Putamen (tissue), 1 donor: ENCODE results near the gene BAK1.

Experiments
- DNase-seq: peaks from one replicate; pipeline ENCODE4 v3.0.0-alpha.2; 2016; ENCODE audit warnings: low spot score

BAK1 gene

DNA sequence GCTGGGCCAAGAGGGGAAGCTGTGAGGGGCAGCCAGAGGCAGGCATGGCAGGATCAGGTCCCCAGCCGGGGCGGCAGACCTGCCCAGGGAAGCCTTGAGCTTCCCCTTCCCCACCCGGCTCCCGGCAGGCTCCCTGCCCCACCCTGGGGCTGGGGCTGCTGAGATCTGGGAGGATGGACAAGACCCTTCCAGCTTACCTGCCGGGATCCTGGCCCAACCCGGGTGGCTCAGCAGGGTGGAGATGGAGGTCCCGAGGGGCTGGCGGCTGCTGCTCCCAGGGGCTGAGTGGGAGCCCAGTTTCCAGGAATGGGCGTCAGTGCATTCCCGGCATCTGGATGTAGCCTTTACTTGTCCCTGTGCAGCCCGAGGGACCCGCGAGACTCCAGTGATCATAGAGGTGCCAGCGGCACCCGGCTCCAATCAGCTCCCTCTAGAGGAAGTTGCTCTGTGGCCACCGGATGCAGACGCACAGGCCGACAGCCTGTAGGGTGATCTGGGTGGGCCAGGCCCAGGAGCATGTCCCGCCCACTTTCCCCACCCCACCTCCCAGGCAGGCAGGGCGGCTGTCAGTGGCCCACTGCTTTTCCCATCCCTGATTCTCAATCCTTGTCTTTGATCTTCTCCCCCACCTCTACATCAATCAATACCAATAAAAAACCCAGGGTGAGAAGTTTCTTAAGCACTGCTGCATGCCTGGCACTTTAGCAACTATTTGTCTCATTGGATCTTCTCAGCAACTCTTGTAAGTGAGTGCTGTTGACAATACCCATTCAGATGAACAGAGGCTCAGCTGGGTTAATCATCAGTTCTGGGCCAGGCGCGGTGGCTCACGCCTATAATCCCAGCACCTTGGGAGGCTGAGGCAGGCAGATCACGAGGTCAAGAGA is at the start of gene BAK1:
TSS of gene BAK1 (minus strand) at position 449 of the 887 bp plus-strand sequence. CDS start 2,672 bp downstream, outside the sequence.
- DNase-seq, result peak; percentile 94

DNA sequence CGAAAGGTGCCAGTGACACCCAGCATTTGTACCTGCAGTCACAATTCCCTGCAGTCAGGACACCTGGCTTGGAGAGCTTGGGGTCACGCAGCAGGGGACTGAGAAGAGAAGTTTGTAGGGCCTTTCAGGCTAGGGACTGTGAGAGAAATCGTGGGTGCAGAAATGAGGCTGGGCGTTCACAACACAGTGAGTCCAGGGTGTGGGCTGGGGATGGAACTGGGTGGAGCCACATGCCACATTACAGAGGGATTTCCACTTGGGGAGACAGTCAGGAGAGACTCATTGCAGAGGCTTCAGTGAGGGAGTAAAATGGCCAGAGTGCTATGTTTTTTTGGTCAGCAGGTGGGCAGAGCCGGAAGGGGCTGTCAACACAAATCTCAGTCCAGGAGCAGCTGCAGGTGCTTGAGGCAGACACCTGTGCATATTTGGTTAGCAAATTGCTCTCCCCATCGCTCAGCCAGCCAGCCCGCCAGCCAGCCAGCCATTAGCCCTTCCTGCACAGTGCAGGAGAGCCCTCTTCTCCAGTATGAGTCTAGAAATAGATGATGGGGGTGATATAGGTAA is 48.4 kb upstream of the BAK1 start:
- no peak for DNase-seq

GRCh38 chr6:33627876-33628275 is 47.8 kb upstream of the BAK1 start:
- DNase-seq, result no peak

GRCh38 chr6:33624856-33625255 is 44.8 kb upstream of the BAK1 start:
- DNase-seq, result no peak

DNA sequence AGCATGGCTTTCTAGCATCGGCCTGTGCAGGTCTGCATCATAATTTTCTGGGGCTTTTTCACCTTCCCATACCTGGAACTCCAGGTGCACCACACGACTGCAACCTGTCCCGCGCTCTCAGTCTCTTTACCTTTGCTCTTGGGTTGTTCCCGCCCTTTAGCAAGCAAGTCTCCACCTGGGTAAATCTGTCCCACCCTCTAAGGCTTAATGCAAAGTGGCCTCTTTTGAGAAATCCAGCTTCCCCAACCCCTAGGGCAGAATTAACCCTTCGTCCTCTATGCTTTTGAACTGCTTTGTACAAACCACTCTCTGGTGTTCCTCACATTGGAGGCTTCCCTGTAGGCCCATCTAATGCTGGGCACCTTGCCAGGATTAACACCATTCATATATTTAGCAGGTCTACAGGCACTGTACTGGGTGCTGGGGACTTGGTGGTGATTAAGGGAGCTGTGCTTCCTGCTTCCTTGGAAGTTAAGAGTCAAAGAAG is 43.9 kb upstream of the BAK1 start:
- no peak for DNase-seq

- no peak for DNase-seq
Observed at GRCh38 chr6:33622456-33623431, 42.7 kb upstream of the BAK1 start.

GRCh38 chr6:33621711-33622388 is 41.8 kb upstream of the BAK1 start:
- DNase-seq, result no peak

DNA sequence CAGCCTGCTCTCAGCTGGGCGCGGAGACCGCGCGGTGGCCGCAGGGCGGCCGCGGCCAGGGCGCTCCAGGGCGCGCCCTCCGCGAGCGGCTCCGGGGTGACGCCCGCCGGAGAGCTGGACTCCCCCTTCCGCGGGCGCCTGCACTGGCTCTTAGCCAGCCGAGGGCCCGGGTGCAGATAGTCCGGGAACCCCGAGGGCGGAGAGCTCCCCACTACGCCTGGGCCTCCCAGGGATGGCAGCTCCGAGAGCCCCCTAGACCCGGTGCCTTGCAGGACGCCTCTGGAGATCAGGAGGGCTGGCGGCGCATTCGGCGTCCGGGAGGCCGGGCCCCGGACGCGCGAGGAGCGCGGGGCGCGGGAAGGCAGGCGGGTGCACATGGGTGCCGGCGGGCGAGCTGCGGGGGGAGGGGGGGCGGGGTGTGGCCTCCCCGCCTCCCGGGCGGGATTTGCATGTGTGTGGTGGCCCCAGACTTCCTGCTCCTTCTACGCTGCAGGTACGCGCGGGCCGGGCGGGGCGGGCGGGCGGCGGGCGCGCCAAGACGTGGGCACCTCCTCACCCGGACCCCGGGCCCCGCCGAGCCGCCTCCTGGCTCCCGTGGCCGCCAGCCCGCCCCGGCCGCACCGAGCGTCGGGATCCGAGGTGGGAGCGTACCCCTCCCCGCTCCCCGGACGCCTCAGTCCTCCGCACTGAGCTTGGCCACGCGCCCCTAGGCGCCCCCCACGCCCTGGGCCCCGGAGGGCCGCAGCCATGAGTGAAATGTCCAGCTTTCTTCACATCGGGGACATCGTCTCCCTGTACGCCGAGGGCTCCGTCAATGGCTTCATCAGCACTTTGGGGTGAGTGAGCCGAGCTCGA is 41.0 kb upstream of the BAK1 start, which contains the start of gene ITPR3:
TSS of gene ITPR3 (plus strand) at position 467 of the 855 bp plus-strand sequence. CDS start at position 748, 281 bp downstream.
- DNase-seq, result no peak

GRCh38 chr6:33620158-33620855 is 40.2 kb upstream of the BAK1 start:
- DNase-seq, result no peak

DNA sequence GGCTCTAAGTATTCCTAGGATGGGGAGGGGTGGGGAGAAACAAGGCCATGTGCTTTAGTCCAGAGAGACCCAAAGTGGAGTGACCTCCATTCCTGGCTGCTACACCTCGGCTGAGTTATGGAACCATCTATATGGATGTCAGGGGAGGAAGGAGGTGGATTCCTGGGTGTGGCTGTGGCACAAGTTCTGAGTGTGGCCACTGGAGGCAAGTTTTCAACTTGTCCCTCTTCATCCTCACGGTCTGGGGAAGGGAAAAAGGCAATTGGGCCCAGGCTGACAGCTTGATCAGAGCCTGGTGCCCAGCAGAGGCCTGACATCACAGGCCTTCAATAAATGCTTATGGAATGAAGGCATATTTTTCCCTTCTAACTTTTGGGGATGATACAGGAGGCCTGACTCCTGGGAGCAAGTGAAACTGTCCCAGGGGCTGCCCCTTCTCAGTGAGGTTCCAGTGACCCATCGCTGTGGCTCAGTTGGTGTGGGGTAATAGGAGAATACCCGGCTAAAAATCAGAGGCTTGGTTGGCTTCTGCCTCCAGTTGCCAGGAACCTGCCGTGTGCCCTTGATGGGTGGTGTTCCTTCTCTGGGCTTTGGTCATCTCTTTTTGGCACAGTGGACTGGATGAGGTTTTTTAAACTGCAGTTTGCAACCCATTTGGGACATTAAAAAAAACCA is 39.2 kb upstream of the BAK1 start:
- no peak for DNase-seq

DNA sequence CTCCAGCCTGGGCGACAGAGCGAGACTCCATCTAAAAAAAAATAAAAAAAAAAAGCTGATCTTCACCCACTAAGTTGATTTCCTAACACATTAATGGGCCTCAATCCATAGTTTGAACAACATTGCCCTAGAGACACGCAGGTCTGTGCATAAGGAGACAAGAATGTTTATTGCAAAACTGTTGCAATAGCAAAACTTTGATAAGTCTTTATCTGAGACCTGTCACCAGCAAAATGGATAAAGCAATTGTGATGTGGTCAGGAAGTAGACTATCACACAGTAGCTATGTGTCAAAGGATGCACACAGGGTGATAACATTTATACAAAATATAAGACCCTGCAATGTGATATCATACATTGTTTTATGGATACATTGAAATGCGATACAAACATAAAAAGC is 36.8 kb upstream of the BAK1 start:
- no peak for DNase-seq

DNA sequence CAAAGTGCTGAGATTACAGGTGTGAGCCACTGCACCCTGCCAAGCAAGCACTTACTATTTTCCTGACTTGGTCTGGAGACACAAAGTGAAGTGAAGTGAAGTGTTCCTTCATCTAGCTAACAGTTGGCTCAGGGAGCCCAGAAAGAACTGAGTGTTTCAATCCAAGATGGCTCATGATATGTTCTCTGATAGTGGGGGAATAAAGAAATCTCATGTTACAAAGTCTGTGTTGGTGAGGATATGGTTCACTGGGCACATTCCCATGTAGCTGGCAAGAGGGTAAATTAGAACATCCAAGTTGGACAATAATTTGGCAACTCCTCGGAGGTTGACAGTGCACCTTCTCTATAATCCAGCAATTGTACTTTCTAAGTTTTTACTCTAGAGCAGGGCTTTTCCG is 36.0 kb upstream of the BAK1 start:
- no peak for DNase-seq

DNA sequence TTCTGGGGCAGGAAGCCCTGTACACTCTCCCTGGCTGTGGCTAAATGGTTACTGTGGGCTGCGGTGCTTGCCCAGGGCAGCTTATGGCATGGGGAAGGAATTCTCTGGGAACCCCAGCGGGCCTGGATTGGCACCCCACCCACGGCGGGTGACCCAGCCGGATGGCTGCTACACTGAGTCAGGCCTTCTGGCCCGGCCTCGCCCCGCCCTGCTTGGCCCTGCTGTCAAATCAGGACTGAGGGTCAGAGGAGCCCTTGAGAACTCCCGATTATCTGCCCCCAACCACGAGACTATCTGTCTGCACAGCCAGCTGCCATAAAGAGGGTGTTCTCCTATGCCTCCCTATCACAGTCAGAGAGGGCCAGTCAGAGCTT is 33.7 kb upstream of the BAK1 start:
- DNase-seq, result no peak

DNA sequence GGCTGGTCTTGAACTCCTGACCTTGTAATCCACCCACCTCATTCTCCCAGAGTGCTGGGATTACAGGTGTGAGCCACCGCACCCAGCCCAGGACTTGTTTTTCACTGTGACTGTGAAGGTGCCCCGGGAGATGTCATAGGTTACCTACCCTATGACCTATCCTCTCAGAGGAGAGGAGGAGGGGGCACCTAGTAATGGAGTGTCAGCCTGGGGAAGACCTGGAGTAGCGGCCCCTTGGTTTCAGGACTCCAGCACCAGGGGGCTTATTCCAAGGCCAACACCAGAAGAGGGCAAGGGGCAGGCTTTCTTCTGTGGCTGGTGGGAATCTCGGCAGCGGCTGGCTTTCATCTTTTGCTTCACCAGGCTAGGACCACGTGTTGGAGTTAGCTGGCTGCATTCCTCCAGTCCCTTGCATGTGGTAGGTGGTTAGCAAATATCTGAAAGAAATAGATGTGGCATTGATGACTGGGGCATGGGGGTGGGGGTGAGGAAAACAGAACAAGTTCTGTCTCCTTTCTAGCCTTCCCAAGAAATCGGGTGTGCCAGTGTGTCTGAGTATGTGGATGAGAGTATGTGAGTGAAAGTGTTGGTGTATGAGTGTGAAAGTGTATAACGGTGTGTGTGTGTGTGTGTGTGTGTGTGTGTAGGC is 33.2 kb upstream of the BAK1 start:
- no peak for DNase-seq

- peak; percentile 78 for DNase-seq
Observed at GRCh38 chr6:33610779-33611732, 31.0 kb upstream of the BAK1 start.

DNA sequence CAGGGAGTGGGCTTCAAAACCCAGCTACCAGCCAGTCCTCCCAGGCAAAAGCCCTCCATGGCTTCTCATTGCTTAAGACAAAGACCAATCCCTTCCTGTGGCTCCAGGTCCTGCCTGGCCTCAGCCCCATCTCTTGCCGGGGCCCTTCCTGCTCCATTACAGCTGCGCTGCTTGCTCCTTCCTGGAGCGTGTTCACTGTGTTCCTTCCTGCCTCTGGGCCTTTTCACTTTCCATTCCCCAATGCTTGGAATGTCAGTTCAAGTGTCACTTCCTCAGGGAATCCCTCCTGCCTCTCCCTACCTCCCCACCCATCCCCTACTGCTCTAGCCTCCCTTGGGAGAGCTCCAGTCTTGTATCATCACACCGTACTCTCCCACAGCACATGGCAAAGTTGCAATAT is 30.0 kb upstream of the BAK1 start:
- no peak for DNase-seq

DNA sequence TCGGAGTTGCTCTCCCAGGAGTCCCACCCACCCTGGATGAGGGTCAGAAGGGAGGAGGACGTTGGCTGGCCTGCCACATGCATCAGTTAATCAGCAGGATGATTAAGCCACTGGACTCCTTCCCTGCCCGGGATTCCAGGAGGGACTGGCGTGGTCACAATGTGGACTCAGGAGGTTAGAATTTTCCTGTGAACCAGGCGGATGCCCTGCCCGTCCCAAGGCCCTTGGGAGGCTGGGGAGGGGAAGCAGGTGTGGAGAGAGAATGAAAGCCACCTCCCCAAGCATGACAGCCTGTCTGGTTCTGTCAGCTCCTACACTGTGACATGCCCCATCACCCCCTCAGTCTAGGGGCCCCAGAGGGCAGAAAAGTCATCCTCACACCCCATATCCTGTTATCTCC is 29.5 kb upstream of the BAK1 start:
- no peak for DNase-seq

DNA sequence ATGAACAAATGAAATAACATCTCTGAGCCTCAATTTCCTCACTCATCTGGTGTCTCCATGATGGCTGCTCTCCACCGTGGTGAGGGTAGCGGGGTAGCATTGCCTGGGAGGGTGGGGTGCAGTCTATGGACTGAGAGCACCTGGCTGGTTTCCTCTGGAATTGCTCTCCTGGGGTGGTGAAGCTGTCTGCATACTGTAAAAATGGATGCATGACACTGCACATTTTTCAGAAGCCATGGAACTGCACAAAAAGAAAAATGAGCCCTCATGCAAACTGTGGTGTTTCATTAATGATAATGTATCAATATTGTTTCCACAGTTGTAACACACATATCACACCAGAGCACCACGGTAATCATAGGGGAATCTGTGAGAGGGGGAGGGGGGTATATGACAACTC is 28.9 kb upstream of the BAK1 start:
- DNase-seq, result no peak
